Uterus (tissue), 2 donors: ENCODE measurements around the gene FUNDC1.

Source experiments
- POLR2A ChIP-seq, 2 donors: fragments of 450-650 bp; IDR thresholded peaks; one replicate each; pipeline ENCODE4 v1.6.1; 2016; ENCODE audit warnings: antibody characterized with exemption in 2 of 2, mild to moderate bottlenecking in 1 of 2, moderate library complexity in 1 of 2
- TF ChIP-seq, protein P1 (sequence below), 4 experiments: fragments of 200-600 bp in 2 of 4; fragments of 450-650 bp in 2 of 4; sonication (generic) in 2 of 4; IDR thresholded peaks; one replicate each; pipeline ENCODE4 v1.5.1; 2016 to 2019; ENCODE audit warnings: antibody characterized with exemption in 4 of 4, mild to moderate bottlenecking in 2 of 4, moderate library complexity in 1 of 4

DNA sequence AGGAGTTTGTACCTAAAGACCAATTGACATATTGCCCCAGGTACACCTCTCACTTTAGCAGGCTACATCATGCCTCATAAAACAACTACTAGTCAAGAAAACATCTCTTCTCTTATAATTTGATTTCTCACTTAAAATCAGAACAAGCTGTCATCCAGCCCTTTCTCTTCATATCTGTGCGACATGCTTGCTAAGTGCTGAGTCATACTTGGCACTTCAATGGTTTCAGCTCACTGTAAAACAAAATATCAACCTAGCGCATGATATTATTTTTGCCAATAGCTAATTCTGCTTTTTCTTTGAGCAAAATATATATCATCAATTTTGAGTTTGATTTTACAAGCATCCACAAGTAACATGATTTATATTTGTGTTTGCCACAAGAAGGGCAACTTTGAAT is 27.9 kb upstream of the FUNDC1 start:
- TF ChIP-seq, protein P1, sequence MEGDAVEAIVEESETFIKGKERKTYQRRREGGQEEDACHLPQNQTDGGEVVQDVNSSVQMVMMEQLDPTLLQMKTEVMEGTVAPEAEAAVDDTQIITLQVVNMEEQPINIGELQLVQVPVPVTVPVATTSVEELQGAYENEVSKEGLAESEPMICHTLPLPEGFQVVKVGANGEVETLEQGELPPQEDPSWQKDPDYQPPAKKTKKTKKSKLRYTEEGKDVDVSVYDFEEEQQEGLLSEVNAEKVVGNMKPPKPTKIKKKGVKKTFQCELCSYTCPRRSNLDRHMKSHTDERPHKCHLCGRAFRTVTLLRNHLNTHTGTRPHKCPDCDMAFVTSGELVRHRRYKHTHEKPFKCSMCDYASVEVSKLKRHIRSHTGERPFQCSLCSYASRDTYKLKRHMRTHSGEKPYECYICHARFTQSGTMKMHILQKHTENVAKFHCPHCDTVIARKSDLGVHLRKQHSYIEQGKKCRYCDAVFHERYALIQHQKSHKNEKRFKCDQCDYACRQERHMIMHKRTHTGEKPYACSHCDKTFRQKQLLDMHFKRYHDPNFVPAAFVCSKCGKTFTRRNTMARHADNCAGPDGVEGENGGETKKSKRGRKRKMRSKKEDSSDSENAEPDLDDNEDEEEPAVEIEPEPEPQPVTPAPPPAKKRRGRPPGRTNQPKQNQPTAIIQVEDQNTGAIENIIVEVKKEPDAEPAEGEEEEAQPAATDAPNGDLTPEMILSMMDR (IDR thresholded peaks at IDR 0.05): no peak
- TF ChIP-seq POLR2A (IDR thresholded peaks at IDR 0.05): no peak
